A172 (cell line): ENCODE results near the gene YIPF6. TPM values are rescaled to one million over a fixed set of nuclear protein-coding genes. Genes with fewer than 3 reads are reported as not detected.
"Not testable (repeated sequence)": the region's sequence is repeated elsewhere in the genome, so short reads cannot be mapped to it uniquely, and the experiment has no call there.

ENCODE experiments used
- DNase-seq: peaks from one replicate; pipeline ENCODE4 v3.0.0-alpha.2; 2015; ENCODE audit warnings: low spot score
- total RNA-seq: library from RNA; depleted of rRNA; stranded (reverse); fragments of >200 nt; shearing (Covaris generic); gene quantifications from 2 replicates; pipeline ENCODE4 v1.2.3, GENCODE V29; 2014; rRNA removed

Gene YIPF6, protein sequence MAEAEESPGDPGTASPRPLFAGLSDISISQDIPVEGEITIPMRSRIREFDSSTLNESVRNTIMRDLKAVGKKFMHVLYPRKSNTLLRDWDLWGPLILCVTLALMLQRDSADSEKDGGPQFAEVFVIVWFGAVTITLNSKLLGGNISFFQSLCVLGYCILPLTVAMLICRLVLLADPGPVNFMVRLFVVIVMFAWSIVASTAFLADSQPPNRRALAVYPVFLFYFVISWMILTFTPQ
- total RNA-seq = 30.9 and 34.5 TPM in 2 replicates

DNA sequence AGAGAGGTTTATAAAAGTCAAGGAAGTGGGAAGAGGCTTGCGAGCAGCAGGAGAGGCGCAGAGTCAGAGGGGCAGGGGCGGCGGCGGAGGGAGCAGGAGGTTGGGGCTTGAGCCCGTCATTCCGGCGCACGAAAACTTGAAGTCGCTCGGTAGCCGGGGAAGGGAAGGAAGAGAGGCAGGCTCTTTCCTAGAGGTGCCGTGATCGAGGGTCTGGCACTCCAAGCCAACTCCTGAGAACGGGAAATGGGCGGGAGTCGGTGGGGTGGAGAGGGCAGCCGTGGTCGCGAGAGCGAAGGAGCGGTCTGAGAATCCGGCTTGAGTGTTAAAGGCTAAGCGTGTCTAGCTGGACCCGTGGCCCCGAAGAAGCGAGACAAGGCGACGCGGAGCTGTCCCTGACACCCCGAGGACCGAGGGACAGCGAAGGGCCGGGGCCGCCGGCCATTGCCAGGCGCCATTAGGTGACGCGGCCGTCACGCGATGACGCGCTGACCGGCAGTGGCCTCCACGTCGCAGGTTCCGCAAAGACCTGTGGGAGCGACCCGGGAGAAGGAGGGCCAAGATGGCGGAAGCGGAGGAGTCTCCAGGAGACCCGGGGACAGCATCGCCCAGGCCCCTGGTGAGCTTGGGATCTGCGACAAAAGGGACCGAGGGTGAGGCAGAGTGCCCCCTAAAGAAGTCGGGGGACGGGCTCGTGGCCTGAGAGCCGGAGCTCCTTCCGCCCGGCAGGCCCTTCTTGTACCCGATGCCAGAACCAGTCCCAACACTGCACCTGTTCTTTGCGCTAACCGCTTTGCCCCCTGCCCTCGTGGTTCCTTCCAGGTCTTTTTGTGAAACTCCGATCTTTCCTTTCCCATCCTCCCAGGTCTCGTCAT lies at the start of gene YIPF6:
TSS of gene YIPF6 (plus strand) at position 544 of the 872 bp plus-strand sequence. CDS start at position 560, 16 bp downstream.
- DNase-seq = peak; percentile 53

DNA sequence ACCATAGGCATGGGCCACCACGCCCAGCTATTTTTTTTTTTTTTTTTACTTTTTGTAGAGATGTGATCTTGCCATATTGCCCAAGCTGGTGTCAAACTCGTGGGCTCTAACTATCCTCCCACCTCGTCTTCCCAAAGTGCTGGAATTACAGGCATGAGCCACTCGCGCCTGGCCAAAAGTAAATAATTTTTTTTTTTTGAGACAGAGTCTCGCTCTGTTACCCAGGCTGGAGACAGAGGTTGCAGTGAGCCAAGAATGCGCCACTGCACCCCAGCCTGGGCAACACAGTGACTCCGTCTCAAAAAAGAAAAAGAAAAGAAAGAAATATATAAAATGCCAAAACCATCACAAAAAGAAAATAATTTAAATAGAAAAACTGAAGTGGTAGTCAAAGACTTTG lies 47.1 kb upstream of the YIPF6 start:
- DNase-seq = no peak

DNA sequence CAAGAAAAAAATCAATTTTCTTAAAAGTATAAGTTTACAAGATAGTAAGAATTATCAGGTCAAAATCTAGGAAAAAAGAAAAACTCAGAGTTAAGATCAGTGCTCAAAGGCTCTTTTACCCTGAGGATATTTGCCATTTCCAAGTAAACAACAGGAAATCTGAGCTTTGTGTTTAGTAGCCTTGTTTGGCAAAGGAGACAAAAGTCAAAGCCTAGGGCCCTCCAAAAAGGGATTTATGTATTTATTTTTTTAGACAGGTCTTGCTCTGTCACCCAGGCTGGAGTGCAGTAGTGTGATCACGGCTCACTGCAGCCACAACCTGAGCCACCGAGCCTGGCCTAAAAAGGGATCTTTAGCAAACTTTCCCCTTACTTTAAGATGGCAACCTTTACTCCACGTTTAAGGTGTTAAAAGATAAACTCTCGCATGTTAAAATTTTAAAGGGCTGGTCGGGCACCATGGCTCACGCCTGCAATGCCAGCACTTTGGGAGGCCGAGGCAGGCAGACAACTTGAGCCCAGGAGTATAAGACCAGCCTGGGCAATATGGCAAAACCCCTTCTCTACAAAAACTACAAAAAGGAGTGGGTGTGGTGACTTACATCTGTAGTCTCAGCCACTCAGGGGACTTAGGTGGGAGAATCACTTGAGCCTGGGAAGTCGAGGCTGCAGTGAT lies 44.2 kb upstream of the YIPF6 start:
- DNase-seq = no peak

DNA sequence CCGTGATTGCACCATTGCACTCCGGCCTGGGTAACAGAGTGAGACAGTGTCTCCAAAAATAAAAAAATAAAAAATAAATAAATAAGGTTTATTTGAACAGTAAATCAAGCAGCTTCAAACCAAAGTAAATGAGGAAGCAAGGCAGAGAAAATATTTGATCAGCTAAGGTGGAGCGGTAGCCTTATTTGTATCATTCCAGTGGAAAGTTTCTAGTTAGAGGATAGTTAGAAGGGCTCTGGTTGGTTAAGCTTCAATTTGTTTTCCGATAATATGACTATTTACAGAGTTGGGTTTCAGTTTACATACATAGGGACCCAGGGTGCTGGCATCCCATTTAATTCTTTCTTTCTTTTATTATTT lies 43.7 kb upstream of the YIPF6 start:
- DNase-seq = no peak

DNA sequence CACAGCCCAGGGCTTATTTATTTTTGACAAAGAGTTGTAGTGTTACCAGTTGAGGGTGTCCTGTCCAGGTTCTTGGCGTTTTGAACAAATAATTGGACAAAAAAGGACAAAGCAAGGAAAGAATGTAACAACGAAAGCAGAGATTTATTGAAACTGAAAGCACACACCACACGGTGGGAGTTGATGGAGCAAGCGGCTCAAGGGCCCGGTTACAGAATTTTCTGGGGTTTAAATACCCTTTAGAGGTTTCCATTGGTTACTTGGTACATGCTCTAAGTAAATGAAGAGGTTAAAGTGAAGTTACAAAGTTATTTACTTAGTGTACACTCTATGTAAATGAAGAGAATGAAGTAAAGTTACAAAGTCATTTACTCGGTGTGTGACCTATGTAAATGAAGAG lies 37.8 kb upstream of the YIPF6 start:
- no peak for DNase-seq

DNA sequence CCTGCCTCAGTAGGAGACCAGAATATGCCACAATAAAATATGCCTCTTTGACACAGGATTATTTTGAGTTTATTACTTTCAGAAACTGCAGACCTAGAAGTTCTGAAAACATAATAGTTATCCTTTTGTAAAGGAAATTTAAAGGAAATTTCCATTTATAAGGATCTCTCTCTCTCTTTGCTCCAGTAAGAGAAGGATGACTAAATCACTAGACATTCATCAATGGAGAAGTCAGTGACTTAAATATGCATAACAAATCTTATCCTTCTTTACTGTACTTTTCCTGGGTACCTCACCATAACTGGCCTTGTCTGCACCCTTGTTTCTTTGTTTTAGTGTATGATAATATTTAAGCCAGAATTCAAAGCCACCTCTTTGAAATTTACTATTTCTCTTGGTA lies 37.3 kb upstream of the YIPF6 start:
- DNase-seq = no peak

DNA sequence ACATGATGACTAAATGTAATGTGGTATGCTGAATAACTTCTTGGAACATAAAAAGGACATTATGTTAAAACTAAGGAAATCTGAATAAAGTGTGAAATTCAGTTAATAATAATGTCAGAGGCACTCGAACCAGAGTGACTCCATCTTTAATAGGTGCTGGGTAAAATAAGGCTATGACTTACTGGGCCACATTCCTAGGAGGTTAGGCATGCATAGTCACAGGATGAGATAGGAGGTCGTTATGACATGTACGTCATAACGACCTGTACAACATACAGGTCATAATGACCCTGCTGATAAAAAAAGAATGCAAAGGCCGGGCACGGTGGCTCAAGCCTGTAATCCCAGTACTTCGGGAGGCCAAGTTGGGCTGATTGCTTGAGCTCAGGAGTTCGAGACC lies 36.7 kb upstream of the YIPF6 start:
- DNase-seq = peak; percentile 32

DNA sequence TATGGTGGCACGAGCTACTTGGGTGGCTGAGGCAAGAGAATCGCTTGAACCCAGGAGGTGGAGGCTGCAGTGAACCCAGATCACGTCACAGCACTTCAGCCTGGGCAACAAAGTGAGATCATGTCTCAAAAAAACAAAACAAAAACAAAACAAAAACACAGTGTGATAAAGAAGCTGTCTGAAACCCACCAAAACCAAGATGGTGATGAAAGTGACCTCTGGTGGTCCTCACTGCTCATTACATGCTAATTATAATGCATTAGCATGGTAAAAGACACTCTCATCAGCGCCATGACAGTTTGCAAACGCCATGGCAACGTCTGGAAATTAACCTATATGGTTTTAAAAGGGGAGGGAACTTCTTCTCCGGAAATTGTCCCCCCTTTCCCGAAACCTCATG lies 36.2 kb upstream of the YIPF6 start:
- DNase-seq = peak; percentile 51

DNA sequence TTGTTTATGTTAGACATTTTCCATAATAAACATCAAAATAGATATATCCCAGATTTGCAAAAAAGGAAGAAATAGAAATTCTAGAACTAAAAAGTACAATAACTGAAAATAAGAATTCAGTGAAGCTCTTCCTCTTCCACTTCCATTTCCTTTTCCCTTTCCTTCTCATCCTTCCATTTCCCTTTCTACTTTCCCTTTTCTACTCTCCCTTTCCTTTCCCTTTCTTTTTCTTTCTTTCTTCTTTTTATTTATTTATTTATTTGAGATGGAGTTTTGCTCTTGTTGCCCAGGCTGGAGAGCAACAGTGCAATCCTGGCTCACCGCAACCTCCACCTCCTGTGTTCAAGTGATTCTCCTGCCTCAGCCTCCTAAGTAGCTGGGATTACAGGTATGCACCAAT lies 35.0 kb upstream of the YIPF6 start:
- no peak for DNase-seq

DNA sequence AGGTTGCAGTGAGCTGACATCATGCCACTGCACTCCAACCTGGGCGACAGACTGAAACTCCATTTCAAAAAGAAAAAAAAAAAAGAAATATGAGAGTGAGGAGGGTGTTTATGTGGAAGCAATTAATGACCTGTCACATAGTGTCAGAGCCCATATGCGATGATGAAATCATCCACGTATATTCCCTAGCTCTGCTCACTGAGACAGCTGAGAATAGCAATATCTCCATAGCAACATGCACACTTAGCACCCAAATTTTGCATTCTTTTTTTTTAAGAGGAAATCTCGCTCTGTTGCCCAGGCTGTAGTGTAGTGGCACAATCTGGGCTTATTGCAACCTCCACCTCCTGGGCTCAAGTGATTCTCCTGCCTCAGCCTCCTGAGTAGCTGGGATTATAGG lies 34.1 kb upstream of the YIPF6 start:
- DNase-seq = no peak

DNA sequence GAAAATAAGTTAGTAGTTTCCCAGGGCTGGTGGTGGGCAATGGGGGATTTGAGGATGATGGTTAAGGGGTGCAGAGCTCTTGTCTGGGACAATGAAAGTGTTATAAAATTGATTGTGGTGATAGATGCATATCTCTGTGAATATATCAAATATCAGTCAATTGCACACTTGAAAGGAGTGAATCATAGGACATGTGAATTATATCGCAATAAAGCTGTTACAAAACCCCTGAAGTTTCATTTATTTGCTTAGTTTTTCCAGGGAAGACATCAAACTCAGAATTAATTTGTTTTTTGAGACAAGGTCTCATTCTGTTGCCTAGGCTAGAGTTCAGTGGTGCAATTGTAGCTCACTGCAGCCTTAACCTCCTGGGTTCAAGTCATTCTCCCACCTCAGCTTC lies 17.9 kb upstream of the YIPF6 start:
- no peak for DNase-seq

DNA sequence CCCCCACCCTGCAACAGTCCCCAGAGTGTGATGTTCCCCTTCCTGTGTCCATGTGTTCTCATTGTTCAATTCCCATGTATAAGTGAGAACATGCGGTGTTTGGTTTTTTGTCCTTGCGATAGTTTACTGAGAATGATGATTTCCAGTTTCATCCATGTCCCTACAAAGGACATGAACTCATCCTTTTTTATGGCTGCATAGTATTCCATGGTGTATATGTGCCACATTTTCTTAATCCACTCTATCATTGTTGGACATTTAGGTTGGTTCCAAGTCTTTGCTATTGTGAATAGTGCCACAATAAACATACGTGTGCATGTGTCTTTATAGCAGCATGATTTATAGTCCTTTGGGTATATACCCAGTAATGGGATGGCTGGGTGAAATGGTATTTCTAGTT lies 12.7 kb upstream of the YIPF6 start:
- not testable (repeated sequence) for DNase-seq

DNA sequence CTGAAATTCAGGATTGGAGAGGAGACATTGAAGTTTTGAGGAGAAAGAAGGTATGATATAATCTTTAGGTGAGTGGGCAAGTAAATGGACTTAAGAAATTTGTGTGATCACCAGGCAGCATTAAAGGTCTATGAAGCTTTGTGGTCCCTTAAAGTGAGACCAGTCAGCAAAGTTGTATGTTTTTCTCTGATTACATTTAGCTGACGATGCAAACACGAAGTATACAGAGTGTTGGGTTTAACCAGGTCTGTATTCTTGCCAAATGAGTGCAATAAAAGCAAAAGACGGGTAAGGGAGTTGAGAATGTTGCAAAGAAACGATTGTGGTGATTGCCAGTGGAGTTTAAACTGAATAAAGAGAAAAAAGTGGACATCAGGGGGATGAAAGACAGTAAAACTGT lies 11.6 kb upstream of the YIPF6 start:
- no peak for DNase-seq

DNA sequence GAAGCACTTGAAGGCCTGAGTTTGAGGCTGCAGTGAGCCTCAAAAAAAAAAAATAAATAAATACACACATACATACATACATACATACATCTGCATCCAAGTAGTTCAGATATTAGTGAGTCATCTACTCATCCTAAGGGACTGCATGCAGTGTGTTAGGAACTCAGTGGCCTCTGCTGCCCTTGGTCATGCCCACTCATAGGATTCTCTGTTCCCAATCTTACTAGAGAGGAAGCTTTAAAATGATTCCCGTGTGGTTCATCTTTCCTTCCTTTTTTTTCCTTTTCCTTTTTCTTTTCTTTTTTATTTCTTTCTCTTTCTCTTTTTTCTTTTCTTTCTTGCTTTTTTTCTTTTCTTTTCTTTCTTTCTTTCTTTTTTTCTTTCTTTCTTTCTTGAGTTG lies 10.9 kb upstream of the YIPF6 start:
- DNase-seq = no peak

DNA sequence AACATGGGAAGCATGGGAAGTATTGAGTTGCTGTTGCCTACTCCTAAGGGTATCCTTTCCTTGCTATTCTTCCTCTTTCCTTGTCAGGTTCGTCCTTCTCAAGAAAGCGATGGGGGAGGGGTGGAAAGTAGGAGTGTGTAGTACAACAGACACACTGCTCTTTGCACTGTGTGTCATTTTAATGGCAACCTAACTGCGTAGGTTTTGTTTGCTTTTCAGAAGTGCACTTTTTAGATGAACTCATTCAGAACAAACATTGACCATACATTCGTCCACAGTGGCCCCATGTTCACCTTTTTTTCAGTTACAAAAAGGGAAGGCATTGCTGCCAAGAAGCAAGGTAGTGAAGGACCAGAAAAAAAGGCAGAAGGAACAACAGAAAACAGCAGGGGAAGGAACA lies 10.2 kb upstream of the YIPF6 start:
- DNase-seq = no peak

DNA sequence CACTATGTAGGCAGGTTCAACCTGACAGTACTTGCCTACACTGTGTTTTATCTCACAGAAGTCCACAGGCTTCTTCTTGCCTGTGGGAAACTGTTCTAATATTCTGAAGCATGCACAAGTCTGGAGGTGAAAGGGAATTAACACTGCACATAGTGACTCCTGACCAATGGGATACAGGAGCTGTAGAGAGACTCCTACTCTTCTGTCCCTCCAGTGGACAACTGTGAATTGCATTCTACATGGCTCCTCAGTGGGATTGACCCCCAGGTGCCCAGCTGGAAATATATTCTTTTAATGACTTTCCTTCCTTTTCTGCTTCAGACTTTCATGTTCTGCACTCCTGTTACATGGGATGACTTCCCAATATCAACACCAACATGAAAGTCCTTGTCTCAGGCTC lies 8.2 kb upstream of the YIPF6 start:
- DNase-seq = peak; percentile 24

DNA sequence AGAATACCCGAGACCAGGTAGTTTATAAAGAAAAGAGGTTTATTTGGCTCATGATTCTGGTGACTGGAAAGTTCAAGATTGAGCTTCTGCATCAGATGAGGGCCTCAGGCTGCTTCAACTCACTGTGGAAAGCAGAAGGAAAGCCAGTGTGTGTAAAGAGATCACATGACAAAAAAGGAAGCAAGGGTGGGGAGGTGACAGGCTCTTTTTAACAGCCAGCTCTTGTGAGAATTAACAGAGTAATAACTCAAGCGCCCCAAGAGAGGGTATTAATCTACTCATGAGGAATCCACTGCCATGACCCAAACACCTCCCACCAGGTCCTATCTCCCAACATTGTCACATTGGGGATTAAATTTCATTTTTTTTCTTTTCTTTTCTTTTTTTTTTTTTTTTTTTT lies 6.3 kb upstream of the YIPF6 start:
- DNase-seq = no peak

DNA sequence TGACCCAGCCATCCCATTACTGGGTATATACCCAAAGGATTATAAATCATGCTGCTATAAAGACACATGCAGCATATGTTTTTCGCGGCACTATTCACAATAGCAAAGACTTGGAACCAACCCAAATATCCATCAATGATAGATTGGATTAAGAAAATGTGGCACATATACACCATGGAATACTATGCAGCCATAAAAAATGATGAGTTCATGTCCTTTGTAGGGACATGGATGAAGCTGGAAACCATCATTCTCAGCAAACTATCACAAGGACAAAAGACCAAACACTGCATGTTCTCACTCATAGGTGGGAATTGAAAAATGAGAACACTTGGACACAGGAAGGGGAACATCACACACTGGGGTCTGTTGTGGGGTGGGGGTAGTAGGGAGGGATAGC lies 5.1 kb upstream of the YIPF6 start:
- not testable (repeated sequence) for DNase-seq

DNA sequence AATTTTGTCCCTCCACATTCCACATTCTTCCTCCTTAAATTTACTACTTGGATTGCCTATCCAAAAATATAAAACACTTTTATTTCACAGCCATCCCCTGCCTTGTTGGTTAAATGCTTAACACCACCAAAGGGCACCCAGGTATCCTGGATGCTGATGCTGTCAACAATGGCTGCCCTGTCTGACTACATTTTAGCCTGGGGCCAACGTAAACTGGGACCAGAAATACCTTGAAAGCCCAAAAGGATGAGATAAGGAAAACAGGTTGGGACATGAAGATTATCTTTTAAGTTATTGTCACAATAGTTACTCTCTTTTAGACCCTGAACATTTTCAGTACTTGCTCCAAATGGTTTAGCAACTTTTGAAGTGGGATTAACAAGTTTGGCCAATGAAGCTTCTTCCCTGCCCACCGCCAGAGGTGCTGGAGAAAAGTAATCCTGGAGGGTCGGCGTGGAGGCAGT lies 775 bp upstream of the YIPF6 start:
- peak; percentile 3 for DNase-seq

DNA sequence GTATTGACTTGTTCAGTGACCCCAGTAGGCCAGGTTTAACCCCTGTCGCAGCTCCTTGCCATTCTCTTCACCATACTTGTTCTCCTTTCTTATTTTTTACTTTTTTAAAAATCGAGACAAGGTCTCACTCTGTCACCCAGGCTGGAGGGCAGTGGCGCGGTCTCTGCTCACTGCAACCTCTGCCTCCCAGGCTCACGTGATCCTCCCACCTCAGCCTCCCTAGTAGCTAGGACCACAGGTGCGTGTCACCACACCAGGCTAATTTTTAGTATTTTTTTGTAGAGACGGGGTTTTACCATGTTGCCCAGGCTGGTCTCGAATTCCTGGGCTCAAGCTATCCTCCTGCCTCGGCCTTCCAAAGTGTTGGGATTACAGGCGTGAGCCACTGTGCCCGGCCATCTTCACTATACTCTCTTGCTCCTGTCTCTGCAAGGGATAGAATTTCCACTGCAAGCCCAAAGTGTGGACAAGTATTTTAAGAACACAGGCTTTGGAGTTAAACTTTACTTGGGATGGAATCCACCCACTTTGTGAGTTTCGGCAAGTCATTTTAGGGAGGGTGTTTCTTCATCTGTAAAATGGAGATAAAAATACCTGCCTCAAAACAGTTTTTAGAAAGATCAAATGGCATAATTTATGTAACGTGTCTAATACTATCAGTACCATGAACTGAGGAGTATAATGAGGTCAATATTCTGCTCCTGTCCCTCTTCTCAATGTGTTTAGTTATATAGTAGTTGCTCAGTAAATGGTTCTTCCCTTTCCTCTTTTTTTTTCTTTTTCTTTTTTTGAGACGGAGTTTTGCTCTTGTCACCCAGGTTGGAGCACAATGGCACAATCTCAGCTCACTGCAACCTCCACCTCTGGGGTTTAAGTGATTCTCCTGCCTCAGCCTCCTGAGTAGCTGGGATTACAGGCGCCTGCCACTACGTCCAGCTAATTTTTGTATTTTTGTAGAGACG lies 973 bp downstream of the YIPF6 start:
- DNase-seq = no peak

DNA sequence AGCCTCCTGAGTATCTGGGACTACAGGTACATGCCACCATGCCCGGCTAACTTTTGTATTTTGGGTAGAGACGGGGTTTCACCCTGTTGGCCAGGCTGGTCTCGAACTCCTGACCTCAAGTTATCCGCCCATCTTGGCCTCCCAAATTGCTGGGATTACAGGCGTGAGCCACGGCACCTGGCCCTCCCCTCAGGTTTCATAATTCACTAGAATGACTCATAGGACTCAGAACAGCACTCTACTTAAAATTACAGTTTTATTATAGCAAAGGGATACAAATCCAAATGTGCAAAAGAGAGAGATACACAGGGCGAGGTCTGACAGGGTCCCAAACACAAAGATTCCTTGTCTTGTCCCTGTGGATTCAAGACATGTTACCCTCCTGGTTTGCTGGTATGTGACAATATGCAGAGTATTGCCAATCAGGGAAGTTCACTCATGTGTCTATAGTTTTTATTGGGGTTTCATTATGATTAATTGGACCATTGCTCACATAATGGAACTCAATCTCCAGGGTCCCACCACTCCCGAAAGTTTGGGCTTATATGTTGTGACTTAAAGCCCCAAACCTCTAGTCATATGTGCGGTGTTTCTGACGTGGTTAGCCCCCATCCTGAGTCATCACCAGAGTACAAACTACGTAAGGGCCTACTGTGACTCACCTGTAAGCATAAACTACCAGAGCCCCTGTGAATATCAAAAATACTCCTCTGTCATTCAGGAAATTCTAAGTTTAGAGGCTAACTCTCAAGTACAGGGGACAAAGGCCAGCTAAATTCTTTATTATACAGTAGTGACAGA lies 5.2 kb downstream of the YIPF6 start:
- DNase-seq = peak; percentile 47
